GM11168 (cell line): ENCODE measurements around the gene COLGALT1.
"Not testable (repeated sequence)": the region's sequence is repeated elsewhere in the genome, so short reads cannot be mapped to it uniquely, and the experiment has no call there.

Source experiments
- in situ Hi-C: fragments of 300-500 bp; cut with MboI; formaldehyde crosslinking; loops from one replicate; pipeline ENCODE4 v1.12.0; 2022; ENCODE audit warnings: low sequenced_read_pairs; ENCODE audit not compliant: unreplicated experiment

Gene COLGALT1

DNA sequence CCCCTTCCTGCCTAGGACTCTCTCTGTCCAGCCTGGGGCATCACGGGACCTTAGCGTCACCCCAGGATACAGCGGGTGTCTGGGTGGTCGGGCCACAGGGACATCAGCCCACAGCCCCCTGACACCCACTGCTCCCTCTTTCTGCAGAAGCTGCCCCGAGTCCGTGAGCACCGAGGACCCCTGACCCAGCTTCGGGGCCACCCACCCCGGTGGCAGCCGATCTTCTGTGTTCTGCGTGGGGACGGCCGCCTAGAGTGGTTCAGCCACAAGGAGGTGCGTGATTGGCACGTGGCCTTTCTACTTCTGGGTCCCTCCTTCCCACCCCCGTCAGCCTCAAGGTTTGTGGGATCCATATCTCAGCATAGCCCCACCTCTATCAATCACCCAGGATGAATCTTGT lies 23.3 kb upstream of the COLGALT1 start:
- in situ Hi-C loops, result no loop called here

DNA sequence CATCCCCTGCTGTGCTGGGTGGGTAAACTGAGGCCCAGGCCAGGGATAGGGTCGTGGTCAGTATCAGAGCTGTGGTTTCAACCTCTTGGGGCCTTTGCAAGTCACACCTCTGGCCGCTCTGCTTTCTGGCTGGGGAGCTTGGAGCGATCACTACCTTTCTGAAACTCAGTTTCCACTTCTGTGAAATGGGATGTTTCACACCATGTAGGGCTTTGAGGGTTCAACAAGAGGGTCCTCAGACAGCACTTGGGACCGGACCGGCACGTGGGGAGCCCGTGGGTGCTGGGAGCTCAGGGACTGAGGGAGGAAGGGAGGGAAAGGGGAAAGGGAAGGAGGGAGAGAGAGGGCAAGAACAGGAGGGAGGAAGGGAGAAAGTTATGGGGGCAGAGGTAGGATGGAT lies 22.9 kb upstream of the COLGALT1 start:
- in situ Hi-C loops, result no loop called here

DNA sequence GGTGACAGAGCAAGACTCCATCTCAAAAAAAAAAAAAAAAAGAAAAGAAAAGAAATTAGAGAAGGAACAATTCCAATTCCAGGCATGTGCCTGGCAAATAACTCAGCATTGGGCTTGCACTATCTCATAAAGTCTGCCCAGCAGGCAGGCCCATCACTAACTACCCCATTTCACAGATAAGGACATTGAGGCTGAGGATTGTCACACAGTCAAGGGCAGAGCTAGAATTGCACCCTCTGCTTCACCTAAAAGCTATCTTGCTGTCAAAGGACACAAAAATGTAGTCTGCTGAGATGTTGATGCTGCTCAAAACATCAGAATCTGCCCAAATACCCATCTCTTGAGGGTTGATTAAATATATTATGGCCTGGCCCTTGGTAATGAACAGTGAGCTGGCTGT lies 20.7 kb upstream of the COLGALT1 start:
- in situ Hi-C loops, result no loop called here

DNA sequence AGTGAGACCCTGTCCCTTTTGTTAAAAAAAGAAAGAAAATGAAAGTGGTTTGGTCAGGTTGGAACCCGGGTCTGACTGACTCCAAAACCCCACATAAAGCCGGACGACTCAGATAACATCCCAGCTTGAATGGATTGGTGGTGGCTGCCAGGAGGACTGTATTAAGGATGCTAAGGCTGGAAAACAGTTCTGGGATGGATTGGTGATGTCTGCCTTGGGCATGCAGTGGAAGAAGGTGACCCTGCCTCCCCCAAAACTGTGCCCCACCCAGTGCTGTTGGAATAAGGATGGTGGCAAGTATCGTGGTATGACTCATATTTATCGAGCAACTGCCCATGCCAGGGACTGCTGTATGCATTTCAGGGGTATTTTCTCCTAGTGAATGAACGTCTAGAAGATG lies 18.5 kb upstream of the COLGALT1 start:
- in situ Hi-C loops, result no loop called here

DNA sequence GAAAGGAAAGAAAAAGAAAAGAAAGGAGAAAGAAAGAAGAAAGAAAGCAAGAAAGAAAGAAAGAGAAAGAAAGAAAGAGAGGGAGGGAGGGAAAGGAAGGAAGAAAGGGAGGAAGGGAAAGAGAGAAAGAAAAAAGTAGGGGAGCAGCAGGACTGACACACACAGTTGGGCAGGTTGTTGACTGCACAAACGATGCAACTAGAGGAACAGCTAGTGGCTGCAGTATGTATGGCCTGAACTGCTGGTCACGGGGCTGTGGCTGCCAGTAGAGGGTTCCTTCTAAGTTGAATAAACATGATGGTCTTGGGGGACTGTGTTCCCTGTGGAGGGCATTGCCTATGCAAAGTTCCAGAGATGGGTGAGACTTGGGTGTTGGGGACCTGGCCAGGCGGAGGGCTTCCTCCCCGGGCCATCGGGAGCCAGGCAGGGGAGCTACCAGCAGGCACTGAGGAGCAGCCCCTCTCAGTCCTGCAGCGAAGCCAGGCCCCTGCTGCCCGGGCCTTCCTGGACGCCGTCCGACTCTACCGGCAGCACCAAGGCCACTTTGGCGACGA lies 16.7 kb upstream of the COLGALT1 start:
- in situ Hi-C loops, result no loop called here

DNA sequence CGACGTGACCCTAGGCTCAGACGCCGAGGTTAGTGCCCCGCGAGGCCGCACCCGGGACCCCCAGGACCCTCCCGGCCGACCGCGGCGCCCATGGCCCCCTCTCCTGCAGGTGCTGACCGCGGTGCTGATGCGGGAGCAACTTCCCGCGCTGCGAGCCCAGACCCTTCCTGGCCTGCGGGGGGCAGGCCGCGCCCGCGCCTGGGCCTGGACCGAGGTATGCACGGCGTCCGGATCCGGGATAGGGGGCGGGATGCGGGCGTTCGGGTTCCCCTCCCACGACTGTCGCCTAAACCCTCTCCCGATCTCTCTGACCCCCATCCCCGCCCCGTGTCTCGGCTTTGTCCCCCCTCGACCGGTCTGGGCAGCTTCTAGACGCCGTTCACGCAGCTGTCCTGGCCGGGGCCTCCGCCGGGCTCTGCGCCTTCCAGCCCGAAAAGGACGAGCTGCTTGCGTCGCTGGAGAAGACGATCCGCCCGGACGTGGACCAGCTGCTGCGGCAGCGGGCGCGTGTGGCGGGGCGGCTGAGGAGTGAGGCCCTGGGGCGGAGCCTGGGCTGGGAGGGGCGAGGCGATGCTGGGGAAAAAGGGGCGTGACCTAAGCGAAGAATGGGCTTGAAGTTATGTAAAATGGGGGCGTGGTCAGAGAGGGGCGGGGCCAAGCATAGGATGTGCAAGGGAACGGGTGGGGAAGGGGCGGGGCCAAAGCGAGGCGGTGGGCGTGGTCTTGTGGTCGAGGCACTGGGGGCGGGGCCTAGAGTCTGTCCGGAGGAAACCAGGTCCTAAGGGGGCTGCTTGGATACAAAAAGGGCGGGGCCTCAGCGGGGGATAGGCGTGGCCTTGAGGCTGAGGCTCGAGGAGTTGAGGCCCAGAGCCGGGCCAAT lies 16.0 kb upstream of the COLGALT1 start:
- in situ Hi-C loops, result no loop called here

DNA sequence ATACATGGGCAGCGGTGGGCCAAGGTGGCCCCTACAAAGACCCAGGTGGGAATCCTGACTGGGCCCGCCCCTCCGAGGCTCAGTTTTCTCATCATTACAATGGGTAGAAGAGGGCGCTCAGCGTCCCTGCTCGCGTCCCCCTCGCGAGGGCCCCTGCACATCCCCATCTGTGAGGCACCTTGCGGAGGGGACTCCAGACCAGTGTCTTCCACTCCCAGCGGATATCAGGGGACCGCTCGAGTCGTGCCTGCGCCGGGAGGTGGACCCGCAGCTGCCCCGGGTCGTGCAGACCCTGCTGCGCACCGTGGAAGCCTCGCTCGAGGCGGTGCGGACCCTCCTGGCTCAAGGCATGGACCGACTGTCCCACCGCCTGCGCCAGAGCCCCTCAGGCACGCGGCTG lies 15.3 kb upstream of the COLGALT1 start:
- in situ Hi-C loops, result no loop called here

DNA sequence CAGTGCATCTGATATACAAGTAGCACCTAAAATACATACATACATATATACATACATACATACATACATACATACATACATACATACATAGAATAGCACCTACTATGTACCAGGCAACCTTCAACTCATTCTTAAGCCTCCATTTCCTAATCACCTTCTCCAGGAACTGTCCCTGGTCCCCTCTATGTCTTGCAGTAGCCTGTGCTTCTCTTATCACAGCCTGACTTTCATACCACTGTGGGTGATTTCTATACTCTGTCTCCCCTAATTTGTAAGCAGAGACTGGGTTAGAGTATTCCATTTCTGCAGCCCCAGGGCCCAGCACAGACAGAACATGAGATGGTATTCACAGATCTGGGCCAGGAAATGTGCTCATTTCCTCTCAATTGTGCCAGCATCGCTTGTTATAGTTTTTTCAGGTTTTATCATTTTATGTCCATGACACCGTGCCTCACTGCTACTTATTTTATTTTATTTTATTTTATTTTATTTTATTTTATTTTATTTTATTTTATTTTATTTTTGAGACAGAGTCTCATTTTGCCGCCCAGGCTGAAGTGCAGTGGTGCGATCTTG lies 14.2 kb upstream of the COLGALT1 start:
- in situ Hi-C loops, result no loop called here

DNA sequence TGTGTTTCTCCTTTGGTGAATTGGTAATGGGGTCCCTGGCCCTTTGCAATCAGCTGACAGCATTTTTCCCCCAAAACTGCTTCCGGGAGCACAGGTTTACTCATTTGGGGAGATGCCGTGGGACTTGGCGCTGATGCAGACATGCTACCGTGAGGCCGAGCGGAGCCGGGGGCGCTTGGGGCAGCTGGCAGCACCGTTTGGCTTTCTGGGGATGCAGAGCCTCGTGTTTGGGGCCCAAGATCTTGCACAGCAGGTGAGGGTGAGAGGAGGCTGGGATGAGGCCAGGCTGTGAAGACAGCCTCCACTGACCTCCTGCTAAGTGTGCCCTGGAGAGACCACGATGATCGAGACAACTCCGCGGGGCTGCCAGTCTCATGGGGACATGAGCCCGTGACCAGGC lies 13.4 kb upstream of the COLGALT1 start:
- in situ Hi-C loops, result no loop called here

DNA sequence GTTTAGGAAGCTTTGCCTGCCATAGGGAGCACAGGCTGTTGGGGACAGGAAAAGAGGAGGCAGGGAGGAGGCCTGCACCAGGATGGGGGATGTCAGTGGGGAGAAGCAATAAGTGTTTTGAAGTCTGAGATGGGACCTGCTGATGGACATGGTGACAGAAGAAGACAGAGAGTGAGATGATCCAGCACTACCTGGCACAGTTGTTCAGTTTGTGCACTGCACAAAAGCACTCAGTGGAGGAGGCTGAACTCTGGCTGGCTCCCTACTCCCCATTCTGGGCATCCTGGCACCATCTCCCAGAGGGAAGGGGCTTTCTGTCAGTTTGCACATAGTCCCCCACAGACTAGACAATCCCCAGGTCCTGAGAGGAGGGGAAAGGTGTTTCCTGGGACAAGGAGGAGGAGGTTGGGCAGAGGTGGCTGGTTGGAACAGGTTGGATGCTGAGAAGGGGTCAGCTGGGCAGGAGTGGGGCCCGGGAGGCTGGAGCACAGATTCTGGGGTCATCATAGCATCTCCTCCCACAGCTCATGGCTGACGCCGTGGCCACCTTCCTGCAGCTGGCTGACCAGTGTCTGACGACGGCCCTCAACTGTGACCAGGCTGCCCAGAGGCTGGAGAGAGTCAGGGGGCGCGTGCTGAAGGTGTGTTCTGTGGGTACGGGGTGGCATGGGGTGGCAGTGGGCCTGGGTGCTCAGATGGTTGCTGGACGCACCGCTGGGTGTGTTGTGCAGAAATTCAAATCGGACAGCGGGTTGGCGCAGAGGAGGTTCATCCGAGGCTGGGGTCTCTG lies 12.5 kb upstream of the COLGALT1 start:
- in situ Hi-C loops, result no loop called here

DNA sequence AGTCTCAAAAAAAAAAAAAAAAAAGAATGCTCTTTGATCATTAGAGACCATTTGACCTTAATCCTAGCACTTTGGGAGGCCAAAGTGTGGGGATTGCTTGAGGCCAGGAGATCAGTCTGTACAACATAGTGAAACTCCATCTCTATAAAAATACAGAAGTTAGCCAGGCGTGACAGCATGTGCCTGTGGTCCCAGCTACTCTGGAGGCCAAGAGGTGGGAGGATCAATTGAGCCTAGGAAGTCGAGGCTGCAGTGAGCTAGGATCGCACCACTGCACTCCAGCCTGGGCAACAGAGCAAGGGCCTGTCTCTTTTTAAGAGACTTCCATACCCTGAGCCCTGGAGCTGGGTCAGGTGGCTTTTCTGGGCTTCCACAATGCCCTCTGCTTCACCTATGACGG lies 11.5 kb upstream of the COLGALT1 start:
- in situ Hi-C loops, result no loop called here

DNA sequence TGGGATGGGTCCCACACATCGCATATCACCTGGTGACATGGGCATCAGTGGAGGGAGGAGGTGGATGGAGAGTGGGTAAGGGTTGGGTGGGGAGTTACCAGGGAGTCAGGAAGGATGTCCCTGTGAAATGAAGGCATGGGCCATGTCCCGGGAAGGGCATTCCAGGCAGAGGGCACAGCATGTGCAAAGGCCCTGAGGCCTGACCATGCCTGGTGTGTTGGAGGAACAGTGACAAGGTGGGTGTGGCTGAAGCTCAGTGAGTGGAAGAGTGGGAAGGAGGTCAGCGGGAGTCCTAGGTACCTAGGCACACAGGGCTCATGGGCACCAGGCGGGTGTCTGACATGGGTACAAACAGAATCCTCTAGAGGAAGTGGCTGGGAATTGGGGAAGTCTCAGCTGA lies 11.0 kb upstream of the COLGALT1 start:
- in situ Hi-C loops, result no loop called here

DNA sequence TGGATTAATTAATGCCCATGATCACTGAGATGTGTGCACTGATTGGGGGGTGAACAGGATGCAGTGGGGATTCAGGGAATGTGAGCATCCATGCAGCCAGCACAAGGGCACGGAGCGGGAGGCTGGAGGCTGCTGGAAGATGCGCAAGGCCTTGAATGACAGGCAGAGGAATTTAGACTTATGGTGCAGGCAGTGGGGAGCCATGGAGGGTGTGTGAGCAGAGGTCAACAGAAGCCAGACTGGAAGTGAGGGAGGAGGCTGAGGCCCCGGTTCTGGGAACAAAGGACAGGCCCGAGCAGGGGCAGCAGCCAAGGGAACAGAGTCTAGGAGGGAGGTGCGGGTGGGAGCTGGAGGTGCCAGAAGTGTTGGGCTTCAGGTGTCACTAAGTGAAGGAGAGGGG lies 7.3 kb upstream of the COLGALT1 start:
- in situ Hi-C loops, result no loop called here

DNA sequence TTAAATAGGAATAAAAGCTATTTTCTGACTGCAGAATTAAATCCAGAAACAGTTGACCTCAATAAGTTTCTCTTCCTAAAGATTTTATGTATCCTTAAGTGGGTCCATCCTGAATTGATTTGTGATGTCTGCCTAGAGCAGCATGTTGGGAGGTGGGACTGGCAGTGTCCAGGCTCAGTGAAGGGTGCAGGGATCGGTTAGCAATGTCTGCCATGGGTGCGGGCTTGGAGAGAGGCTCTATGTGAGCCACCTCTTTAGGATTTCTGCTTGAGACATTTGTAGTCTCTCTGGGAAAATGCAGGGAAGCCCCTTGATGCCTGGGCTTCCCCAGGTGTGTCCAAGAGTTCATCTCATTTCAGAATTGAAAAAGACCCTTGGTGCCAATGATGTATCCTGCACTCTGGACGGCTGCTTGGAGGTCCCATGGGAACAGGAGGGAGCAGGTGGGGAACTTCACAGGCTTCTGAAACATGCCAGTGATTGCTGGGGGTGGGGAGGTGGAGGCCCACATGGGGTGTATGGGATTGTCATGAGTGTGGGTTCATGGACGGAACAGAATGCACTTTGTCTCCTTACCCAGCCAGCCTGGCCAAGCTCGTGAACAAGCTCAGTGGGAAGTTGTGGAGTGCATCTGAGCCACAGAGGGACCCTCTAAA lies 6.2 kb upstream of the COLGALT1 start:
- in situ Hi-C loops, result no loop called here

DNA sequence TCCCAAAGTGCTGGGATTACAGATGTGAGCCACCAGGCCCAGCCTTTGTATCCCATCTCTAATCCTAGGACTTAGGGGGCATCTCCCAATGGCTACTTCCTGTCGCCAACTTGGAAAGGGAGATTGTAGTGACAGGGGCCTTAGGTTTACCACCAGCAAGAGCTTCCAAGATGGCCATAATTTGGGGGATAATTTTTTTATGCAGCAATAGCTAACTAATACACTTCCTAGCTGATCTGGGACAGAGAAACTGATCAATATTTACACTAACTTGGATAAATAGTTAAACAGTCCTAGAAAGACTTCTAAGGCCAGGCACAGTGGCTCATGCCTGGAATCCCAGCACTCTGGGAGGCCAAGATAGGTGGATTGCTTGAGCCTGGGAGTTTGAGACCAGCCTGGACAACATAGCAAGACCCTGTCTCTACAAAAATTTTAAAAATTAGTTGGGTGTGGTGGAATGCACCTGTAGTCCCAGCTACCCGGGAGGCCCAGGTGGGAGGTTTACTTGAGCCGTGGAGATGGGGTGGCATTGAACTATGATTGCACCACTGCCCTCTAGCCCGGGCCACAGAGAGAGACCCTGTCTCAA lies 5.3 kb upstream of the COLGALT1 start:
- in situ Hi-C loops, result no loop called here

DNA sequence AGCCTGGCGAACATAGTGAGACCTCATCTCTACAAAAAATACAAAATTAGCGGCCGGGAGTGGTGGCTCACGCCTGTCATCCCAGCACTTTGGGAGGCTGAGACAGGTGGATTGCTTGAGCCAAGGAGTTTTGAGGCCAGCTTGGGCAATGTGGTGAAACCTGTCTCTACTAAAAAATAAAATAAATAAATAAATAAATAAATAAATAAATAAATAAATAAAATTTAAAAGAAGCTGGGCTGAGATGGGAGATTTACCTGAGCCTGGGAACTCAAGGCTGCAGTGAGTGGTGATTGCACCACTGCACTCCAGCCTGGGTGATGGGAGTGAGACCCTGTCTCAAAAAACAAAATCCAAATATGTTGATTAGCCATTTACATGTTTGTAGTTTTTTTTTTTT lies 2.7 kb upstream of the COLGALT1 start:
- in situ Hi-C loops, result not testable (repeated sequence)

DNA sequence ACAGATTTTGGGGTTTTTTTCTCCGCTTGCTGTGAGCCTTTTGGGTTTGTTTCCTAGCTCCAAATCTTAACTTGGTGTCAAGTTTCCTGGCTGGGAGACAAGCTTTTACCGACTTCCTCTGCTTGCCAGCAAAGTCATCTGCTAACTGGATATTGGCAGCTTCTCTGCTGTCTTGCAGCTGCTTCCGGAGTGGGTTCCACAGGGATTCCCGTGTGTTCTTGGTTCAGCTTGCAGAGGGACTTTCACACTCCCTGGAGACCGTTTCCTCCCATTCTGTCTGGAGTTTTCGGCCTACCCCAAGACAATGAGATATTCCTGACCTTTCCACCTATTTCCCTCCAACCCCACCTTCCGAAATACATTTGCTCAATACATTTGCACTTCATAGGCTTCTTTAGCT lies 2.2 kb upstream of the COLGALT1 start:
- in situ Hi-C loops, result no loop called here

DNA sequence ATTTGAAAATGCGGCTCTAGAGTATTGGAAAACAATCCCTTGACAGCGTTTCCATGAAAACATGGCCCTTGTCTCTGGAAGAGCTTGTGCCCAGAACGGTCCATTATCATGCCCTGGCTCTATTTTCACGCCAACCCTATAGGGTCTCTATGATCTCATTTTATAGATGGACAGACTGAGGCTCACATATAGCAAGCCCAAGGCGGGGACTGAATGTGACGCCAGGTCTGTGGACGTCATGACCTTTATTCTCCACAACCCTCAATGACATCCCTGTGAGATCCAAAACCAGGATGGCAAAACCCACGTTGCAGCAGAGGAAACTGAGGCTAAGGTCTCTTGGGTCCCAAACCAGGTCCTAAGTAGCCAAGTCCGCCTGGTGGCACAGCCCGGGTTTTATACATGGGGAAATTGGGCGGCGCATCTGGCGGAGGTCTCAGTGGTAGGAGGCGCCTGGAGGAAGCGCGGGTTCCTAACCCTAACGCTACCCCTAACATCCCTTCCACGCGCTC lies 425 bp upstream of the COLGALT1 start:
- in situ Hi-C loops, result no loop called here

DNA sequence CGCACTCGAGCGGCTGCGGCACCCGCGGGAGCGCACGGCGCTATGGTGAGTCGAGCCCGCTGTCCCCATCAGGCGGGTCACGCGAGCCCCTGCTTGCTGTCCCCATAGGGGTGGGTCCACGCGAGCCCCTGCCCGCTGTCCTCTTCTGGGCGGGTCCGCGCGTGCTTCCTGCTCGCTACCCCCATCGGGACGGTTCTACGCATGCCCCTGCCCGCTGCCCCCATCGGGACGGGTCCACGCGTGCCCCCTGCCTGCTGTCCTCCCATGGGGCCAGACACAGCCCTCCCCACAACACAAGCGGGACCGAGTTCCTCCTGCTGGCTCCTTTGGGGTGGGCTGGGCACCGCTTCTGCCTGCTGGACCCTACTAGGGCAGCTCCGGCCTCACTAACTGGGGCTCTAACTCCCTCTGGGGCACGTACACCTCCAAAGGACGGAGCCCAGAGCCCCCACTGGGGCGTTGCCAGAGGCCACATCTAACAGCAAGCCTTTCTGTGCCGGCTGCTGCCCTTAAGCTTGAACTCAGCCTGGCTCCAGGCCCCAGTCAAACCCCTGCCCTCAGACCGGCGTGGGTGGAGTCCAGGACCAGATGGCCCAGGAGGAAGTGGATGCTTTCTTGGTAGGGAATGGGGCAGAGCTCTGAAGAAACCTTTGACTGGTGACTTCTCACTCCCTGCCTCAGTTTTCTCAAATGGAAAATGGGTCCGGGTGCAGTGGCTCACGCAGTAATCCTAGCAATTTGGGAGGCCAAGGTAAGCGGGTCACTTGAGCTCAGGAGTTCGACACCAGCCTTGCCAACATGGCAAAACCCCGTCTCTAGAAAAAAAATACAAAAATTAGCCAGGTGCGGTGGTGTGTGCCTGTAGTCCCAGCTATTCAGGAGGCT lies 722 bp downstream of the COLGALT1 start:
- in situ Hi-C loops, result no loop called here
